ENCODE data around the gene VSTM1. TPM values are rescaled to one million over a fixed set of nuclear protein-coding genes. Genes with fewer than 3 reads are reported as not detected.

VSTM1 gene
- total RNA-seq, 1 donor from 2014 or later: not detected

DNA sequence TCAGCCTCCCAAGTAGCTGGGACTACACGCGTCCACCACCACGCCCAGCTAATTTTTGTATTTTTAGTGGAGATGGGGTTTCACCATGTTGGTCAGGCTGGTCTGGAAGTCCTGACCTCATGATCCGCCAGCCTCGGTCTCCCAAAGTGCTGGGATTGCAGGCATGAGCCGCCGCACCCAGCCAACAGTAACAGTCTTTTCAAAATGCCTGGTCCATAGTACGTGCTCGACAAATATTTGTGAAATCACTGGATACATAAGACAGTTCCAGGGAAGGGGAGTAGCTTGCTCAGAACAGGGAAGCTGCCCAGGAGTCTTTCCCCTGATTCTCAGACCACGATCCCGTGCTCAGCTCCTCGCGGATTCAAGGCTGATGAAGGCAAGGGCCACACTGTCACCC lies 41.8 kb downstream of the VSTM1 start:
- intact Hi-C loops (cut with micrococcal nuclease): loop anchor here (10.0 kb wide), 1 partner anchor 117 kb away; the partner anchor contains the start of gene CACNG7
- no peak overlapping the region for H3K4me3 ChIP-seq
- no peak for DNase-seq
- H3K27me3 ChIP-seq (ENCODE audit: low read depth): peaks cover 84% of the 10 kb centered on the region
- H3K4me1 ChIP-seq: peaks cover 6% of the 10 kb centered on the region
- H3K27ac ChIP-seq (replicated peaks): no peak overlapping the region
- H3K9me3 ChIP-seq (replicated peaks): peaks cover 4% of the 10 kb centered on the region
- TF ChIP-seq, protein P1, sequence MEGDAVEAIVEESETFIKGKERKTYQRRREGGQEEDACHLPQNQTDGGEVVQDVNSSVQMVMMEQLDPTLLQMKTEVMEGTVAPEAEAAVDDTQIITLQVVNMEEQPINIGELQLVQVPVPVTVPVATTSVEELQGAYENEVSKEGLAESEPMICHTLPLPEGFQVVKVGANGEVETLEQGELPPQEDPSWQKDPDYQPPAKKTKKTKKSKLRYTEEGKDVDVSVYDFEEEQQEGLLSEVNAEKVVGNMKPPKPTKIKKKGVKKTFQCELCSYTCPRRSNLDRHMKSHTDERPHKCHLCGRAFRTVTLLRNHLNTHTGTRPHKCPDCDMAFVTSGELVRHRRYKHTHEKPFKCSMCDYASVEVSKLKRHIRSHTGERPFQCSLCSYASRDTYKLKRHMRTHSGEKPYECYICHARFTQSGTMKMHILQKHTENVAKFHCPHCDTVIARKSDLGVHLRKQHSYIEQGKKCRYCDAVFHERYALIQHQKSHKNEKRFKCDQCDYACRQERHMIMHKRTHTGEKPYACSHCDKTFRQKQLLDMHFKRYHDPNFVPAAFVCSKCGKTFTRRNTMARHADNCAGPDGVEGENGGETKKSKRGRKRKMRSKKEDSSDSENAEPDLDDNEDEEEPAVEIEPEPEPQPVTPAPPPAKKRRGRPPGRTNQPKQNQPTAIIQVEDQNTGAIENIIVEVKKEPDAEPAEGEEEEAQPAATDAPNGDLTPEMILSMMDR (IDR thresholded peaks at IDR 0.05; ENCODE audit: borderline replicate concordance): no peak
- H3K36me3 ChIP-seq: no peaks in the 10 kb centered on the region

GRCh38 chr19:54021363-54021762 lies 42.3 kb downstream of the VSTM1 start:
- H3K27me3 ChIP-seq (ENCODE audit: low read depth): peaks cover 84% of the 10 kb centered on the region
- peaks cover 4% of the 10 kb centered on the region for H3K9me3 ChIP-seq (replicated peaks)
- H3K4me3 ChIP-seq: no peak overlapping the region
- H3K4me1 ChIP-seq: peaks cover 6% of the 10 kb centered on the region
- DNase-seq: no peak
- no peak overlapping the region for H3K27ac ChIP-seq (replicated peaks)
- H3K36me3 ChIP-seq: no peaks in the 10 kb centered on the region
- TF ChIP-seq, protein P1 (IDR thresholded peaks at IDR 0.05; ENCODE audit: borderline replicate concordance): no peak
- intact Hi-C loops (cut with micrococcal nuclease): loop anchor here (10.0 kb wide), 1 partner anchor 117 kb away; the partner anchor contains the start of gene CACNG7

DNA sequence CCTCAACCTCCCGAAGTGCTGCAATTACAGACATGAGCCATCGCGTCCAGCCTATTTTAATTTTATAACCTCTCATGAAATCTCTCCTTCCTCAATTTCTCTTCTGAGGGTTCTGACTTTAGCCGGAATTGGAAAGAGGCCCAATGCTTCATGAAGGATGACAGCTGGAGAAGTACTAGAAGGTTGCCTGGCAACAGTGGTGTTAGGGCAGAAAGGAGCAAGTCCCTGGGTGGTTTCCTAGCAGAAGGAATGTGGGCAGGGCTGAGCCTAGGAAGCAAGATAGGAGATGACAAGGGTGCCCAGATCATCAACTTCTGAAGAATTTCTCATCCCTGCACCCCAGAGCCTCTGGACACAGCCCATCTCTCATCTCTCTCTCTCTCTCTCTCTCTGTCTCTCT lies 46.4 kb downstream of the VSTM1 start:
- intact Hi-C loops (cut with micrococcal nuclease): no loop called here
- DNase-seq: no peak
- H3K27me3 ChIP-seq (ENCODE audit: low read depth): peaks cover 85% of the 10 kb centered on the region
- no peak overlapping the region for H3K4me3 ChIP-seq
- H3K9me3 ChIP-seq (replicated peaks): peaks cover 4% of the 10 kb centered on the region
- no peaks in the 10 kb centered on the region for H3K4me1 ChIP-seq
- TF ChIP-seq, protein P1 (IDR thresholded peaks at IDR 0.05; ENCODE audit: borderline replicate concordance): no peak
- H3K27ac ChIP-seq (replicated peaks): no peak overlapping the region
- H3K36me3 ChIP-seq: no peaks in the 10 kb centered on the region

- H3K27me3 ChIP-seq (ENCODE audit: low read depth): peaks cover 91% of the 10 kb centered on the region
- no peaks in the 10 kb centered on the region for H3K4me1 ChIP-seq
- H3K27ac ChIP-seq (replicated peaks): no peak overlapping the region
- no peak for DNase-seq
- intact Hi-C loops (cut with micrococcal nuclease): no loop called here
- peaks cover 4% of the 10 kb centered on the region for H3K9me3 ChIP-seq (replicated peaks)
- TF ChIP-seq, protein P1 (IDR thresholded peaks at IDR 0.05; ENCODE audit: borderline replicate concordance): no peak
- H3K36me3 ChIP-seq: no peaks in the 10 kb centered on the region
- no peak overlapping the region for H3K4me3 ChIP-seq
These were observed 48.7 kb downstream of the VSTM1 start for GRCh38 chr19:54014920-54015560.

DNA sequence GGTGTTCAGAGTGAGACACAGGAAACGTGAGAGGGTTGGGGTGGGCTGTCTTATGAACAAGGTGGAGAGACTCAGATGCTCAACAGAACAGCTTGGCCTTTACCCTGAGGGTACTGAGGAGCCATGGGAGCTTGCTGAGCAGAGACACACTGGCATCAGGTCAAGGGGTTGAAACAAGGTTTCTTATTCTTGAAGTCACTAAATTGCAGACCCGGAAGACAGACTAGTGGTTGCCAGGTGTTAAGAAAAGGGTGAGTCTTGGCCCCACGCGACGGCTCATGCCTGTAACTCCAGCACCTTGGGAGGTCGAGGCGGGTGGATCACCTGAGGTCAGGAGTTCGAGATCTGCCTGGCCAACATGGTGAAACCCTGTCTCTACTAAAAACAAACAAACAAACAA lies 49.8 kb downstream of the VSTM1 start:
- peaks cover 4% of the 10 kb centered on the region for H3K9me3 ChIP-seq (replicated peaks)
- intact Hi-C loops (cut with micrococcal nuclease): no loop called here
- TF ChIP-seq, protein P1 (IDR thresholded peaks at IDR 0.05; ENCODE audit: borderline replicate concordance): no peak
- H3K4me3 ChIP-seq: no peak overlapping the region
- no peak overlapping the region for H3K27ac ChIP-seq (replicated peaks)
- H3K4me1 ChIP-seq: no peaks in the 10 kb centered on the region
- no peaks in the 10 kb centered on the region for H3K36me3 ChIP-seq
- H3K27me3 ChIP-seq (ENCODE audit: low read depth): peaks cover 95% of the 10 kb centered on the region
- DNase-seq: no peak
